ENCODE data around the gene CDCP1. TPM values are rescaled to one million over a fixed set of nuclear protein-coding genes. Genes with fewer than 3 reads are reported as not detected.

CDCP1 gene
- total and polyA plus RNA-seq, 2 donors (not counting 1 experiment from before 2014, with no cell fraction given) = not detected

GRCh38 chr3:45100981-45101407 is 45.2 kb downstream of the CDCP1 start:
- ATAC-seq (ENCODE audit: low read depth) (no peak), DNase-seq (no peak)
- H3K9ac ChIP-seq (ENCODE audit: low read length) = no peak overlapping the region
- Mint-ChIP-seq H3K4me1 (no peaks in the 10 kb centered on the region), H3K4me3 (no peak overlapping the region), H3K27ac (no peak overlapping the region), H3K27me3 (peaks cover 8% of the 10 kb centered on the region), H3K9me3 (ENCODE audit: insufficient read depth) (peaks cover 2% of the 10 kb centered on the region)
- no peaks in the 10 kb centered on the region for H3K4me1 ChIP-seq (ENCODE audit: control insufficient read depth in 2 of 2, insufficient read depth in 2 of 2, low read length in 2 of 2)
- TF ChIP-seq EZH2 (IDR thresholded peaks at IDR 0.05; ENCODE audit: borderline replicate concordance, insufficient read depth, low read depth, low read length, poor library complexity, severe bottlenecking) = no peak
- TF ChIP-seq, protein P1, sequence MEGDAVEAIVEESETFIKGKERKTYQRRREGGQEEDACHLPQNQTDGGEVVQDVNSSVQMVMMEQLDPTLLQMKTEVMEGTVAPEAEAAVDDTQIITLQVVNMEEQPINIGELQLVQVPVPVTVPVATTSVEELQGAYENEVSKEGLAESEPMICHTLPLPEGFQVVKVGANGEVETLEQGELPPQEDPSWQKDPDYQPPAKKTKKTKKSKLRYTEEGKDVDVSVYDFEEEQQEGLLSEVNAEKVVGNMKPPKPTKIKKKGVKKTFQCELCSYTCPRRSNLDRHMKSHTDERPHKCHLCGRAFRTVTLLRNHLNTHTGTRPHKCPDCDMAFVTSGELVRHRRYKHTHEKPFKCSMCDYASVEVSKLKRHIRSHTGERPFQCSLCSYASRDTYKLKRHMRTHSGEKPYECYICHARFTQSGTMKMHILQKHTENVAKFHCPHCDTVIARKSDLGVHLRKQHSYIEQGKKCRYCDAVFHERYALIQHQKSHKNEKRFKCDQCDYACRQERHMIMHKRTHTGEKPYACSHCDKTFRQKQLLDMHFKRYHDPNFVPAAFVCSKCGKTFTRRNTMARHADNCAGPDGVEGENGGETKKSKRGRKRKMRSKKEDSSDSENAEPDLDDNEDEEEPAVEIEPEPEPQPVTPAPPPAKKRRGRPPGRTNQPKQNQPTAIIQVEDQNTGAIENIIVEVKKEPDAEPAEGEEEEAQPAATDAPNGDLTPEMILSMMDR (IDR thresholded peaks at IDR 0.05) = no peak
- no peaks in the 10 kb centered on the region for H4K20me1 ChIP-seq (ENCODE audit: control insufficient read depth, insufficient read depth, low read length, poor library complexity, severe bottlenecking)
- 89% methylated on average over 1 of the region's 3 CpGs for WGBS (ENCODE audit: insufficient coverage)
- intact Hi-C loops (cut with micrococcal nuclease) = no loop called here
- H3K27ac ChIP-seq (ENCODE audit: low read length in 2 of 2) = no peak overlapping the region
- H3K27me3 ChIP-seq (replicated peaks in 1 of 4; ENCODE audit: control extremely low read depth in 1 of 4, control insufficient read depth in 3 of 4, insufficient read depth in 4 of 4, low read length in 3 of 4) = no peaks in the 10 kb centered on the region
- H3K79me2 ChIP-seq (ENCODE audit: control insufficient read depth, insufficient read depth, low read length) = no peaks in the 10 kb centered on the region
- H2AFZ ChIP-seq (ENCODE audit: insufficient read depth, low read depth, low read length, poor library complexity, severe bottlenecking) = no peak overlapping the region
- no peak overlapping the region for H3K4me3 ChIP-seq (ENCODE audit: control extremely low read depth in 1 of 5, extremely low read depth in 1 of 5, insufficient read depth in 1 of 5, low read depth in 2 of 5, low read length in 4 of 5)
- no peaks in the 10 kb centered on the region for H3K36me3 ChIP-seq (replicated peaks in 1 of 2; ENCODE audit: control extremely low read depth in 1 of 2, control insufficient read depth in 1 of 2, extremely low read depth in 1 of 2, insufficient read depth in 2 of 2, low read length in 1 of 2)
- ChIA-PET POLR2A (no interaction called here), CTCF (no interaction called here)
- H3K9me3 ChIP-seq (ENCODE audit: control extremely low read depth in 1 of 3, control insufficient read depth in 2 of 3, insufficient read depth in 1 of 3, low read length in 2 of 3) = no peaks in the 10 kb centered on the region
- H3K4me2 ChIP-seq (replicated peaks; ENCODE audit: low read depth, low read length, poor library complexity, severe bottlenecking) = no peak overlapping the region

DNA sequence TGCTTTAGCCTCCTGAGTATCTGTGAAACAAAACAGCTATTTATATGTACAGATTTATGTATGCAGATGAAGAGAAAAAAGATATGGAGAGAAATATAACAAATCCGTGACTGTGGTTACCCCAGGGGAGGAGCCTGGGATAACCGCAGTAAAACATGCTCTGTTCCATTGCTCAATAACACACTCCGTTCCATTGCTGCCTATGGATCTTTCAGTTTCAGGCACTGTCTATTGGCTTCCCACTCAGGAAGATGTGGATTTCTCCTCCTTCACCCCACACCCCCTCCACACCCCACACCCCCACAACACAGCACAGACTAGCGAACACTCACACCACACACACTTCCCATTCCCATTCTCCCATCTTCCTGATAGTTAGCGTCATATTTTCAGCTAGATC is 47.9 kb downstream of the CDCP1 start:
- WGBS (ENCODE audit: insufficient coverage) = 100% methylated on average over 2 of the region's 5 CpGs
- no peaks in the 10 kb centered on the region for H3K9me3 Mint-ChIP-seq (ENCODE audit: insufficient read depth)
- Histone ChIP-seq H3K4me1 (ENCODE audit: control insufficient read depth in 2 of 2, insufficient read depth in 2 of 2, low read length in 2 of 2) (no peaks in the 10 kb centered on the region), H3K9me3 (ENCODE audit: control extremely low read depth in 1 of 3, control insufficient read depth in 2 of 3, insufficient read depth in 1 of 3, low read length in 2 of 3) (peaks cover 0 to 7% (median 0%) of the 10 kb centered on the region in 3 donors), H3K79me2 (ENCODE audit: control insufficient read depth, insufficient read depth, low read length) (no peaks in the 10 kb centered on the region), H4K20me1 (ENCODE audit: control insufficient read depth, insufficient read depth, low read length, poor library complexity, severe bottlenecking) (no peaks in the 10 kb centered on the region), H3K4me2 (replicated peaks; ENCODE audit: low read depth, low read length, poor library complexity, severe bottlenecking) (no peak overlapping the region), H3K9ac (ENCODE audit: low read length) (no peak overlapping the region), H3K27me3 (replicated peaks in 1 of 4; ENCODE audit: control extremely low read depth in 1 of 4, control insufficient read depth in 3 of 4, insufficient read depth in 4 of 4, low read length in 3 of 4) (no peaks in the 10 kb centered on the region), H3K27ac (ENCODE audit: low read length in 2 of 2) (no peak overlapping the region), H2AFZ (ENCODE audit: insufficient read depth, low read depth, low read length, poor library complexity, severe bottlenecking) (no peak overlapping the region), H3K36me3 (replicated peaks in 1 of 2; ENCODE audit: control extremely low read depth in 1 of 2, control insufficient read depth in 1 of 2, extremely low read depth in 1 of 2, insufficient read depth in 2 of 2, low read length in 1 of 2) (no peaks in the 10 kb centered on the region), H3K4me3 (ENCODE audit: control extremely low read depth in 1 of 5, extremely low read depth in 1 of 5, insufficient read depth in 1 of 5, low read depth in 2 of 5, low read length in 4 of 5) (no peak overlapping the region)
- peaks cover 9% of the 10 kb centered on the region for H3K27me3 Mint-ChIP-seq
- H3K4me3 Mint-ChIP-seq = no peak overlapping the region
- no peak for DNase-seq
- no peak for ATAC-seq (ENCODE audit: low read depth)
- ChIA-PET CTCF (no interaction called here), POLR2A (no interaction called here)
- intact Hi-C loops (cut with micrococcal nuclease) = no loop called here
- H3K4me1 Mint-ChIP-seq = no peaks in the 10 kb centered on the region
- H3K27ac Mint-ChIP-seq = no peak overlapping the region
- TF ChIP-seq EZH2 (IDR thresholded peaks at IDR 0.05; ENCODE audit: borderline replicate concordance, insufficient read depth, low read depth, low read length, poor library complexity, severe bottlenecking) = no peak
- TF ChIP-seq, protein P1 (IDR thresholded peaks at IDR 0.05) = no peak
